GM21528 (cell line): ENCODE results near the gene CALHM3.

Source experiments
- ATAC-seq: cut with Tn5 transposase; IDR thresholded peaks from one replicate; pipeline ENCODE4 v1.9.1; 2021; ENCODE audit warnings: mild to moderate bottlenecking, moderate library complexity; ENCODE audit not compliant: unreplicated experiment, low FRiP score

CALHM3 gene

GRCh38 chr10:103476046-103476768, 2.8 kb downstream of the CALHM3 start:
- ATAC-seq = no peak

GRCh38 chr10:103475437-103475836, 3.6 kb downstream of the CALHM3 start:
- ATAC-seq = no peak

GRCh38 chr10:103474077-103474476, 5.0 kb downstream of the CALHM3 start:
- ATAC-seq = no peak

GRCh38 chr10:103473261-103473671, 5.8 kb downstream of the CALHM3 start:
- ATAC-seq = no peak

- ATAC-seq = peak; percentile 41
Measured at GRCh38 chr10:103472005-103472404, 7.0 kb downstream of the CALHM3 start.

- ATAC-seq = peak; percentile 73
Measured at GRCh38 chr10:103470761-103471653, 8.0 kb downstream of the CALHM3 start.

- ATAC-seq = no peak
Measured at GRCh38 chr10:103469201-103469600, 9.8 kb downstream of the CALHM3 start.

- no peak for ATAC-seq
Measured at GRCh38 chr10:103467406-103467805, 11.6 kb downstream of the CALHM3 start.

- no peak for ATAC-seq
Measured at GRCh38 chr10:103466734-103467133, 12.3 kb downstream of the CALHM3 start.

- ATAC-seq = no peak
Measured at GRCh38 chr10:103465411-103466179, 13.4 kb downstream of the CALHM3 start.

GRCh38 chr10:103463499-103463898, 15.5 kb downstream of the CALHM3 start:
- no peak for ATAC-seq

- ATAC-seq = no peak
Measured at GRCh38 chr10:103459615-103460014, 19.4 kb downstream of the CALHM3 start.

- ATAC-seq = no peak
Measured at GRCh38 chr10:103458720-103459119, 20.3 kb downstream of the CALHM3 start, which contains the start of gene CALHM1. TSS of gene CALHM1 (minus strand) at chr10:103458900. CDS start at chr10:103458751, 149 bp downstream.

- ATAC-seq = no peak
Measured at GRCh38 chr10:103457896-103458583, 21.0 kb downstream of the CALHM3 start.

GRCh38 chr10:103457176-103457712, 21.8 kb downstream of the CALHM3 start:
- ATAC-seq = no peak

GRCh38 chr10:103456074-103456660, 22.9 kb downstream of the CALHM3 start:
- no peak for ATAC-seq

GRCh38 chr10:103455235-103455634, 23.8 kb downstream of the CALHM3 start:
- ATAC-seq = no peak

- no peak for ATAC-seq
Measured at GRCh38 chr10:103454026-103454425, 25.0 kb downstream of the CALHM3 start.

- peak; percentile 10 for ATAC-seq
Measured at GRCh38 chr10:103452506-103453230, 26.4 kb downstream of the CALHM3 start.
